ENCODE results near the gene SCYGR6.

GRCh38 chr2:227772197-227772661 is 47.7 kb upstream of the SCYGR6 start:
- TF ChIP-seq CTCF (IDR thresholded peaks at IDR 0.05; ENCODE audit: low read depth, low read length) (no peak), POLR2A (IDR thresholded peaks at IDR 0.05; ENCODE audit: extremely low read depth, insufficient read length) (no peak), MAX (IDR thresholded peaks at IDR 0.05; ENCODE audit: low read depth, low read length) (no peak), MYC (IDR thresholded peaks at IDR 0.05; ENCODE audit: low read depth, low read length) (no peak)

Measured in NB4 (cell line).